T-helper 1 cell (primary cell): ENCODE measurements around the gene PHACTR3.

ENCODE experiments used
- DNase-seq, 5 donors: peaks; one replicate each; pipeline ENCODE4 v3.0.0-alpha.2; 2012 to 2020

PHACTR3 gene

GRCh38 chr20:59648466-59649070 lies 44.2 kb downstream of the PHACTR3 start:
- no peak for DNase-seq

GRCh38 chr20:59650418-59650817 lies 46.1 kb downstream of the PHACTR3 start:
- DNase-seq, result no peak

GRCh38 chr20:59652381-59652780 lies 48.0 kb downstream of the PHACTR3 start:
- DNase-seq, result no peak

- DNase-seq, result no peak
Observed at GRCh38 chr20:59656417-59656816, 52.1 kb downstream of the PHACTR3 start.

- no peak for DNase-seq
Observed at GRCh38 chr20:59657459-59658046, 53.2 kb downstream of the PHACTR3 start.

GRCh38 chr20:59660471-59660870 lies 56.1 kb downstream of the PHACTR3 start:
- no peak for DNase-seq

- DNase-seq, result no peak
Observed at GRCh38 chr20:59661153-59661552, 56.8 kb downstream of the PHACTR3 start.

- DNase-seq, result no peak
Observed at GRCh38 chr20:59661621-59662020, 57.3 kb downstream of the PHACTR3 start.

- no peak for DNase-seq
Observed at GRCh38 chr20:59662161-59662560, 57.8 kb downstream of the PHACTR3 start.

- DNase-seq, result no peak
Observed at GRCh38 chr20:59662856-59663512, 58.6 kb downstream of the PHACTR3 start.

GRCh38 chr20:59663513-59664060 lies 59.2 kb downstream of the PHACTR3 start:
- DNase-seq, result no peak

GRCh38 chr20:59664421-59664941 lies 60.1 kb downstream of the PHACTR3 start:
- DNase-seq, result no peak

GRCh38 chr20:59665656-59666555 lies 61.6 kb downstream of the PHACTR3 start:
- DNase-seq, result no peak

- no peak for DNase-seq
Observed at GRCh38 chr20:59666586-59666985, 62.2 kb downstream of the PHACTR3 start.

- DNase-seq, result no peak
Observed at GRCh38 chr20:59667131-59667530, 62.8 kb downstream of the PHACTR3 start.

- no peak for DNase-seq
Observed at GRCh38 chr20:59667981-59668515, 63.7 kb downstream of the PHACTR3 start.

- no peak for DNase-seq
Observed at GRCh38 chr20:59668926-59669850, 64.8 kb downstream of the PHACTR3 start.

- no peak for DNase-seq
Observed at GRCh38 chr20:59670786-59671492, 66.6 kb downstream of the PHACTR3 start.

GRCh38 chr20:59671661-59672471 lies 67.5 kb downstream of the PHACTR3 start:
- no peak for DNase-seq

- DNase-seq, result no peak
Observed at GRCh38 chr20:59672576-59672975, 68.2 kb downstream of the PHACTR3 start.
